Prostate gland (tissue), 2 donors: ENCODE results near the gene IRS1.

Source experiments
- POLR2A ChIP-seq: fragments of 450-650 bp; IDR thresholded peaks from one replicate; pipeline ENCODE4 v1.6.1; 2016; ENCODE audit warnings: antibody characterized with exemption, mild to moderate bottlenecking
- TF ChIP-seq, protein P1 (sequence below), 4 experiments: fragments of 200-600 bp in 2 of 4; fragments of 450-650 bp in 2 of 4; sonication (generic) in 2 of 4; IDR thresholded peaks; 1 replicate in 3 of 4; 2 replicates in 1 of 4; pipeline ENCODE4 v1.5.1; 2016 to 2019; ENCODE audit warnings: antibody characterized with exemption in 4 of 4, mild to moderate bottlenecking in 2 of 4, moderate library complexity in 2 of 4

DNA sequence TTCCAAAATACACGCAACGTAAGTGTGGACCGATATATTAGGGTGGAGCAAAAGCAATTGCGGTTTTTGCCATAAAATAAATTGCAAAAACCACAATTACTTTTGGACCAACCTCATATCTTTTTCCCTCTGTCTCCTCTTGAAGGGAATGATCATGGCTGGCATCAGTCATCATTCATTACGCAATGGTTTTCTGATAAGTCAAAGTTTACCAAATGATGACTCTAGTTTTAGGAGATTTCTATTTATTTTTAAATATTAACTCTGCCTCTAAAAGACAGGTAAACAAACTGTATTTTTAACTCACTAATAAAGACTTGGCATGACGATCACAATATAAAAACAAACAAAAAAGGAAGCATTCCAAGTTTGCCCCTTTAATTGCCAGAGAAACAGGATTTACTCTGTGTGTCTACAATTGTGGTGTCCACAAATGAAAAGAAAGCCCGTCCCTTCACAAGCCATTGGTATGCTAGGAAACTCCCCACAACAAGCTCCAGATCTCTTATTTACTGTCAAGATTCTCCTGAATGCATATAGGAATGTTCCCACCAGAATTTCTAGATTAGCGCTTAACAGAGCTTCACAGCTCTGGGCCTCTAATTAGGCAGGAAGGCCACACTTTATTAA lies 61.3 kb downstream of the IRS1 start:
- TF ChIP-seq, protein P1, sequence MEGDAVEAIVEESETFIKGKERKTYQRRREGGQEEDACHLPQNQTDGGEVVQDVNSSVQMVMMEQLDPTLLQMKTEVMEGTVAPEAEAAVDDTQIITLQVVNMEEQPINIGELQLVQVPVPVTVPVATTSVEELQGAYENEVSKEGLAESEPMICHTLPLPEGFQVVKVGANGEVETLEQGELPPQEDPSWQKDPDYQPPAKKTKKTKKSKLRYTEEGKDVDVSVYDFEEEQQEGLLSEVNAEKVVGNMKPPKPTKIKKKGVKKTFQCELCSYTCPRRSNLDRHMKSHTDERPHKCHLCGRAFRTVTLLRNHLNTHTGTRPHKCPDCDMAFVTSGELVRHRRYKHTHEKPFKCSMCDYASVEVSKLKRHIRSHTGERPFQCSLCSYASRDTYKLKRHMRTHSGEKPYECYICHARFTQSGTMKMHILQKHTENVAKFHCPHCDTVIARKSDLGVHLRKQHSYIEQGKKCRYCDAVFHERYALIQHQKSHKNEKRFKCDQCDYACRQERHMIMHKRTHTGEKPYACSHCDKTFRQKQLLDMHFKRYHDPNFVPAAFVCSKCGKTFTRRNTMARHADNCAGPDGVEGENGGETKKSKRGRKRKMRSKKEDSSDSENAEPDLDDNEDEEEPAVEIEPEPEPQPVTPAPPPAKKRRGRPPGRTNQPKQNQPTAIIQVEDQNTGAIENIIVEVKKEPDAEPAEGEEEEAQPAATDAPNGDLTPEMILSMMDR (IDR thresholded peaks at IDR 0.05), result no peak
- no peak for TF ChIP-seq POLR2A
